NCI-H128 (cell line): ENCODE data around the gene CCDC81.

Experiments
- DNase-seq: peaks from one replicate; lab custom pipeline; 2025; ENCODE audit not compliant: unreplicated experiment; lab: John Stamatoyannopoulos, UW

Gene CCDC81

GRCh38 chr11:86438685-86439084, 64.0 kb downstream of the CCDC81 start:
- no peak for DNase-seq

GRCh38 chr11:86440305-86440716, 65.6 kb downstream of the CCDC81 start:
- no peak for DNase-seq

DNA sequence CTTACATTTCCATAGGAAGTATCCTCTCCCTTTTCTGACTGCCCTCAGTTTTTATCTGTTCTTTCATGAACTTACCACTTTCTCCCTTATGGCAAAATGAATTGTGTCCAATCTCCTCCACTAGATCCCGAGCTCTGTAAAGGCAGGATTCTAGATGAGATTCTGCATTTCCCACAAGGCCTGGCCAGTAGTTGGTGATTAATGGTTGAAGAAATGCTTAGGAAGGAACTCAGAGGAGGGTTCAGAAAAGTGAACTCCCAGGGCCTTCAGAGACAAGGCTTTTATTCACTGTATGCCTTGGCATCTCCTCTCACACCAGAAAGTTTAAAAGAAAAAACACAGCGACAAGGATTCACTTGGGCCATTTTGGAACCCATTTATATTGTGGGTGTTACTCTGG, 66.2 kb downstream of the CCDC81 start:
- no peak for DNase-seq

GRCh38 chr11:86442420-86442819, 67.7 kb downstream of the CCDC81 start:
- DNase-seq, result no peak

DNA sequence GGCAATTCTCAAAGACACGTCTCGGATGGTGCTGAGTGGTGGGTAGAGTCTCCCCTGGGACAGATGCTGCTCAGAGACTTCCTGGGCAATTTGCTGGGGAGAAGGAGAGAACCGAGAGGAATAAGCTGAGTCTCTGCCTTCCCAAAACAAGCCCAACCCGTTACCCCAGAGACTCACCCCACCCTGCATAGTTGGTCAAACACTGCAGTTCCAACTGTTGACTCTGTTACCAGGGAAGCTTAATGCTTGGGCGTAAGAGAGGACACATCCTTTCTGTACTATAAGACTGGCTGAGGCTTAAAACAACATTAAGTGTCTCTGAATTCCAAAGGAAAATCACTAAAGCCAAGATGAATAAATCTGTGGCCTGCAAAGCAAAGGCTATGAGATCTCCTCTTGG, 68.1 kb downstream of the CCDC81 start:
- DNase-seq, result no peak

- no peak for DNase-seq
Measured at GRCh38 chr11:86443415-86443814, 68.7 kb downstream of the CCDC81 start.

DNA sequence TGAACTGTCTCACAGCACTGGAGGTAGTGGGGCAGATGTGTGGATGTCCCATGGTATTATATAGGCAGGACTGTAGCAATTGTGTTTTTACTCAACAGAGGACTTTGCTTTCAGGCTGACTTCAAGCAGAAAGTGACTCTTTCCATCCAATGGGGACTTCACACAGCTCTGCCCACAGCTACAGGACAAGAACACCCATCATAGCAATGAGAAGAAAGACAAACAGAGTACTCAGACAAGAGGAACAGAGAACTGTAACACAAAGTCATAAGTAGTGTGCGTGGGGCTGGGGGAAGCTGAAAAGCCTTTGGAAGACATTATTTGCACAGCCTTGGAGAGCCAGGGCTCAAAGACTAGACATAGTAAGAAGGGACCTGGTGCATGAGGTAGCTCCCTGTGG, 70.3 kb downstream of the CCDC81 start:
- no peak for DNase-seq

GRCh38 chr11:86446163-86446923, 71.7 kb downstream of the CCDC81 start:
- DNase-seq, result no peak

GRCh38 chr11:86446924-86447285, 72.2 kb downstream of the CCDC81 start:
- DNase-seq, result no peak

- DNase-seq, result no peak
Measured at GRCh38 chr11:86447763-86448480, 73.2 kb downstream of the CCDC81 start.

GRCh38 chr11:86449993-86450629, 75.4 kb downstream of the CCDC81 start:
- DNase-seq, result no peak

DNA sequence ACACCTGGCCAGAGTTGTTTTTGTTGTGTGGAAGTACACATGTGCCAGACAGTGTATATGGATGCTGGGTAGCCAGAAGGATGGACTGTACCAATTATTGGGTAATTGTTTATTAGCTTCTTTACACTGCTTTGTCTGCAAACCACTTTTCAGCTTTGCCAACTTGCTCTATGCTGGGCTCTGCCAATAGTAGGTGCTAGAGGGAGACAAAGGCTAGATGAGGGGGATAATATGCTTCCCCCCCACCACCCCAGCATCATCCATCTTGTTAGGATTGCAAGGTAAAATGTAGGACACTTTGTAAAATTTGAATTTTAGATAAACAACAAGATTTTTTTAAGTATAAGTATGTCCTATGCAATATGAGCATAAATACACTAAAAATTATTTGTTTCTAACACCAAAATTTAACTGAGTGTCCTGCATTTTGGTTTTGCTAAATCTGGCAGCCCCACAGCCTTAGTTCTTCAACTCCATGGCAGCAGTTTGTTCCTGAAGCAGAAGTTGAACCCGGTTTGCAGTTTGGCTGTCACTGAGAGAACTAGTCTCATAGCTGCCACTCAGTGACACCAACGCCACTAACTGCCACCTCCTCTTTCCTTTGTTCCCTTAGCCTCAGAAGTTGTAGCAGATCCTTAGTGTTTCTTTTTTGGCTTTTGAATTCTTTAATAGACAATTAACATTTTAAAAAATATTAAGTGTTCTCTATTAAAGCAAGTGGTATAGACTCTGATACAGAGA, 78.8 kb downstream of the CCDC81 start:
- no peak for DNase-seq

DNA sequence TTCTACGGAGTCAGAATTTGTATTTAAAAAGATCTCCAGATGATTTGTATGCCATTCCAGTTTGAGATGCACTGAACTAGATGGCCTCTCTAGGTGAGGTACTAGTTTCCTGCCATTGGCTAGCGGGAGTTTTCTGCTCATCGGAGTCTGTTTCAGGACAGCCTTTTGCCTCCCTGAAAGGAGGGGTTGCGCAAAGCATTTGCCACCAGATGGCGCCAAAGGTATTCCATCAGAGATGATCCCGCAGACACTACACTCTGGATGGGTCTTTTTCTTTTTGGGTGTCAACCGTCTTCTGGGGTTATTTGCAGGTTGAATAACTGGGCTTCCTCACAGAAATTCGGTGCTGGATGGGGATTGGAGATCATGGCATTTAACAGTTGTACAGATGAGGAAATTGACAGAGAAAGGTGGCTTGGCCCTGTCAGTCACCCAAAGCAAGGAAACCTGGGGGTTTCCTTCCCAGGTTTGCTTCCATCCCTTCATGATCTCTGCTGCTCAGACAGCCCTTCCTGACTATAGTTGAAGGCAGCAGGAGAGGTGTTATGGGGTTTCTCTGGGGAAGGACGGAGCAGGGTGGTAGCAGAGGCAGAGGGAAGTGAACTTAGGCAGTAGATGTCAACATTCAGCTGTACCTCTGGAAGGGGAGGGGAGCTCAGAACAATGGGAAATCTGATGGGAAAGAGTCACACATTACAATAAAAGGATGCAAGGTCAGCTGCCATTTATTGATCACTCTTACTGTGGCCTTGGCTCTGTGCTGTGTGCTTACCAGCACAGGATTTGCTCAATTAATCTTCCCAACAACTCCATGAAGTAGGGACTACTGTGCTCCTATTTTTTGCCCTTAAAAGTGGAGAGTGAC, 81.6 kb downstream of the CCDC81 start:
- peak; percentile 56 for DNase-seq

DNA sequence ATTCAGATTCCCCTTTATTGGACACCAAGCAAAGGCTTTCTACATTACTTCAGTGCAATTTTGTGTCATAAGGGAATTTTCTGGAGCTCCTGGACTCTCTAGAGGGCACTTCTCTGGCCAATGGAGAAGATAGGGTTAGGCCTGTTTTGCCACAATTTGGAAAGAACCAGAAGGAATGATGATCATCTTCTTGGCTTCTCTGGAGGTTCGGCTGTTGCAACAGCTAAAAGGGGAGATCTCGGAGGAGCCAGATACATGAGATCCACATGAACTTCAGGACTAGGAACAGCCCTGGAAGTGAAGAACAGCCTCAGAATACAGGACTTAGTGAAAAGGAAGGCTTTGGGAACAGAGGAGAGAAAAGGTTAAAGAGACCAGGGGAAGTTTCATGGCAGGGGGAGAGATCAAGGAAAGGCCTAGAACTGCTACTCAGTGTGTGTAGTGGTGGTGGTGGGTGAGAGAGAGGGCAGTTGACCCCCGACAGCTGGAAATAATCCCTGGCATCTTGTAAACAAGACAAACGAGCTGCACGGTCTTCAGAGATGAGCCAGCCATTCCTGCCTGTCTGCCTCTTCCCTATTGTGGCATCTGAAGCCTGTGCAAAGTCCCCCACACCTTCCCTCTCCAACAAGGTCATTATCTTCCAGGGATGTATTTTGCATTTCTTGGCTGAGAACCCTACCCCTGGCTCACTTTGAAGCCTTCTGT, 83.8 kb downstream of the CCDC81 start:
- DNase-seq, result no peak

DNA sequence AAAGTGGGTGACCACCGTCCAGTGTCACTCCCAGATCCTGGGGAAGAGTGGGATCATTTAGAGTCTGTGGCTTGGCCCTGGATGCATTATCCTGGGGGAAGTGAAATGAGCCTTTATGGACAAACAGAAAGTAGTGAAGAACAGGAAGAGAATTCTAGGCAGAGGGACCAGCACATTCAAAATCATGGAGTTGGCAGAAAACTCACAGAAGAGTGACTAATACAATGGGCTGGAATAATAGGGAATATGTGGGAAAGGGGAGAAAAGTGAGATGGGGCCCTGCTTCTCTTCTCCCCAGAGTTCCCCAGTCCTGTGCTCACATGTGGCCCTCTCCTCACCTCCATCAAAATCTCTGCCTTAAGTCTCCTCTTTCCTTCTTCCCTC, 84.3 kb downstream of the CCDC81 start:
- no peak for DNase-seq

- no peak for DNase-seq
Measured at GRCh38 chr11:86459682-86460460, 85.2 kb downstream of the CCDC81 start.

DNA sequence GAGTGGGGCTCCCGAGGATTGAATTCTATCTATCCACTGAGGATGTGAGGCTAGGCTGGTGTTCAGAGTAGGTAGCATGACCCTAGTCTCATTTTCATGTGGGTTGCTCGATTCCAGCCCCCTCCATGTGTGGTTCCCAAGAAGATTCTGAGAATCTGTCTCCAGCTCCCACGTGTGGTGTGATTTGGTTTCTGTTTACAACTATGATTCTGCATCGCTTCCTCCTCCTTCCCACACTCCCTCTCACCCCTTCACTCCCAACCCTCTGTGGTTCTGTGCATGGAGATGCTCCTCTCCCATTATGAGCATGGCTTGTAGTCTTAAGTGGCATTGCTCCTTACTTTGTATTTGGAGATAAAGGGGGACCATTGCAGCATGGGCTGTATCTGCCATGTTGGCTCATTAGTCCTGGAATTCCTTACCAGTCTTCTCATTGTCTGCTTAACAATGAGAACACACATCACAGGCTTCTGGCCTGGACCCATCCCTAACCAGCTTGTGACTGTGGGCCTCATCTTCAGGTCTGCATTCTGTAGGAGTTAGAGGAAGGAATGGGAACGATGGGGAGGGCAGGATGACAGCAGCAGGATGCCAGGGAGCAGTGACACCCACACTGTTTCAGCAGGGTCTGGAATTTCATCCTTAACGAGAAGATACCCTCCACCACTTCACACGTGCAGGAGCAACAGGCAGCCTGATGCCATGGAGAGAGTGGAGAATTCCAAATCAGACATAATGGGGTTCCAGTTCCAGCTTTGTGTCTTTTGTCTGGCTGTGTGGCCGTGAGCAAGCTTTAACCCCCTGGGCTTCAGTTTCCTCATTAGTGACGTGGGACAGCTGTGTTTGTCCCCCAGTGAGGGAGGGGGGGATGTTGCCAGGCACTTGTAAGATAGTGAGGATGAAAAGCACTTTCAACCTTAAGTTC, 86.0 kb downstream of the CCDC81 start:
- DNase-seq, result no peak

DNA sequence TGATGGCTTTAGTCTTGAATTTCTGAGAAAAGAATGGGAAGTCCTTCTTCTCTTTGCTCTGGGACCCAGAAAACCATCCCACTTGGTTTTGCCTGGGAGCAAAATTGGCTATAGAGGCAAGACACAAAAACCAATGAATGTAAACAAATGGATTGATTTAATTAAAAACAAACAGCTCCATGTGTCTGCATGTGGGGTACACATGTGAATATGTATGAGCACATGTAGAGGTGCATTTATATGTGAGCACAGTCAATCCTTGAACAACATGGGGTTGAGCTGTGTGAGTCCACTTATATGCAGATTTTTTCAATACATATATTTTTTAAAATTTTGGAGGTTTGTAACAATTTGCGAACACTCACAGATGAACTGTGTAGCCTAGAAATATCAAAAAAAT, 87.2 kb downstream of the CCDC81 start:
- no peak for DNase-seq
